CD14-positive monocyte (primary cell): Measurements from ENCODE around the gene IL19. TPM values are rescaled to one million over a fixed set of nuclear protein-coding genes. Genes with fewer than 3 reads are reported as not detected.
A peak's percentile ranks its signal among the peaks of the same experiment; 100 is the strongest.

Source experiments
- DNase-seq, 3 donors: peaks; one replicate each; pipeline ENCODE4 v3.0.0-alpha.2; 2011 to 2022
- H2AFZ ChIP-seq: 2 replicates; pipeline ENCODE4 v1.6.0; 2012; ENCODE audit warnings: mild to moderate bottlenecking, low read depth, low read length, inconsistent platforms; ENCODE audit not compliant: insufficient read depth, poor library complexity, severe bottlenecking
- H3K27ac ChIP-seq, 2 donors: 1 replicate in 1 of 2; 2 replicates in 1 of 2; pipeline ENCODE4 v1.5.1; 2012 to 2013; ENCODE audit warnings: low read length in 2 of 2, control low read depth in 1 of 2, inconsistent platforms in 1 of 2, low read depth in 1 of 2, mild to moderate bottlenecking in 1 of 2
- H3K27me3 ChIP-seq, 2 donors: one replicate each; pipeline versions ENCODE4 v1.6.0 to v1.6.1; 2011 to 2013; ENCODE audit warnings: low read length in 2 of 2; ENCODE audit not compliant: control insufficient read depth in 2 of 2, insufficient read depth in 2 of 2
- H3K36me3 ChIP-seq, 2 donors: replicated peaks in 1 of 2; 1 replicate in 1 of 2; 2 replicates in 1 of 2; pipeline versions ENCODE4 v1.5.1 to v1.6.1; 2012 to 2013; ENCODE audit warnings: low read length in 2 of 2, control low read depth in 1 of 2, inconsistent platforms in 1 of 2, mild to moderate bottlenecking in 1 of 2; ENCODE audit not compliant: insufficient read depth in 2 of 2, control insufficient read depth in 1 of 2
- H3K4me1 ChIP-seq, 2 donors: 1 replicate in 1 of 2; 2 replicates in 1 of 2; pipeline versions ENCODE4 v1.5.1 to v1.6.1; 2012 to 2013; ENCODE audit warnings: low read length in 2 of 2, control low read depth in 1 of 2, inconsistent platforms in 1 of 2, mild to moderate bottlenecking in 1 of 2, moderate library complexity in 1 of 2; ENCODE audit not compliant: insufficient read depth in 2 of 2, control insufficient read depth in 1 of 2
- H3K4me2 ChIP-seq: replicated peaks from 2 replicates; pipeline ENCODE3; 2012; ENCODE audit warnings: low read length, moderate library complexity, mild to moderate bottlenecking; ENCODE audit not compliant: poor library complexity, severe bottlenecking; ENCODE audit errors: extremely low read depth
- H3K4me3 ChIP-seq, 3 experiments: fragments of 200-600 bp in 1 of 3; sonication (generic) in 1 of 3; replicated peaks in 1 of 3; 1 replicate in 2 of 3; 2 replicates in 1 of 3; pipeline ENCODE4 v1.5.1; 2011 to 2013; ENCODE audit warnings: low read length in 3 of 3, mild to moderate bottlenecking in 3 of 3, control low read depth in 2 of 3, low read depth in 2 of 3, inconsistent platforms in 1 of 3, moderate library complexity in 1 of 3
- H3K79me2 ChIP-seq: 2 replicates; pipeline ENCODE4 v1.6.0; 2012; ENCODE audit warnings: mild to moderate bottlenecking, control low read depth, inconsistent platforms, low read length, moderate library complexity; ENCODE audit not compliant: insufficient read depth
- H3K9ac ChIP-seq: 2 replicates; pipeline ENCODE4 v1.6.0; 2017; ENCODE audit warnings: low read length, mild to moderate bottlenecking; ENCODE audit not compliant: insufficient read depth, poor library complexity, severe bottlenecking
- H3K9me3 ChIP-seq, 2 donors: replicated peaks in 1 of 2; 1 replicate in 1 of 2; 2 replicates in 1 of 2; pipeline versions ENCODE4 v1.5.1 to v1.6.1; 2012 to 2013; ENCODE audit warnings: low read length in 2 of 2, control low read depth in 1 of 2; ENCODE audit not compliant: control insufficient read depth in 1 of 2, insufficient read depth in 1 of 2
- H4K20me1 ChIP-seq: 2 replicates; pipeline ENCODE4 v1.6.0; 2012; ENCODE audit warnings: mild to moderate bottlenecking, low read length, control low read depth, moderate library complexity; ENCODE audit not compliant: insufficient read depth
- H3K27ac Mint-ChIP-seq, 7 donors: one replicate each; pipeline ENCODE4 v1.8.0; 2020; ENCODE audit warnings: mild to moderate bottlenecking in 7 of 7, mixed read lengths in 7 of 7, moderate library complexity in 6 of 7, inconsistent platforms in 2 of 7
- H3K27me3 Mint-ChIP-seq, 3 donors: one replicate each; pipeline ENCODE4 v1.8.0; 2021 to 2022; ENCODE audit warnings: low read depth in 3 of 3, mild to moderate bottlenecking in 3 of 3, mixed read lengths in 3 of 3, moderate library complexity in 3 of 3, inconsistent platforms in 1 of 3
- H3K36me3 Mint-ChIP-seq, 2 donors: one replicate each; pipeline ENCODE4 v1.8.0; 2020; ENCODE audit warnings: mixed read lengths in 2 of 2, inconsistent platforms in 1 of 2, mild to moderate bottlenecking in 1 of 2
- H3K4me1 Mint-ChIP-seq: one replicate; pipeline ENCODE4 v1.8.0; 2020; ENCODE audit warnings: mild to moderate bottlenecking, mixed read lengths
- H3K4me3 Mint-ChIP-seq, 2 donors: one replicate each; pipeline ENCODE4 v1.8.0; 2020; ENCODE audit warnings: mild to moderate bottlenecking in 2 of 2, mixed read lengths in 2 of 2, moderate library complexity in 1 of 2
- H3K9me3 Mint-ChIP-seq, 7 donors: one replicate each; pipeline ENCODE4 v1.8.0; 2020 to 2022; ENCODE audit warnings: mixed read lengths in 7 of 7, mild to moderate bottlenecking in 6 of 7, moderate library complexity in 6 of 7, inconsistent platforms in 2 of 7
- CTCF ChIP-seq: fragments of 200-600 bp; IDR thresholded peaks from one replicate; pipeline ENCODE4 v1.8.0; 2022; ENCODE audit warnings: antibody characterized with exemption, mild to moderate bottlenecking
- WGBS: methylation state at CpG from one replicate; pipeline ENCODE4 v1.1.5; 2013; ENCODE audit warnings: missing lambda C conversion rate; ENCODE audit not compliant: insufficient coverage; 5-methylcytosine and 5-hydroxymethylcytosine counted together
- intact Hi-C, 2 donors: fragments of 100-400 bp; cut with micrococcal nuclease; formaldehyde crosslinking; loops; one replicate each; pipeline versions ENCODE4 v1.15.0 to v1.15.1; 2023
- polyA plus RNA-seq, 3 donors: library from polyadenylated mRNA; depleted of rRNA in 1 of 3; unstranded in 2 of 3; stranded (reverse) in 1 of 3; fragments of 300-500 nt in 2 of 3; fragments of >200 nt in 1 of 3; fragmentation: Illumina TruSeq in 2 of 3; gene quantifications; 1 replicate in 2 of 3; 2 replicates in 1 of 3; pipeline ENCODE4 v1.2.3, GENCODE V29; 2012 to 2021

IL19 gene
- polyA plus RNA-seq, 3 donors: 0.41 TPM; not detected in 2

DNA sequence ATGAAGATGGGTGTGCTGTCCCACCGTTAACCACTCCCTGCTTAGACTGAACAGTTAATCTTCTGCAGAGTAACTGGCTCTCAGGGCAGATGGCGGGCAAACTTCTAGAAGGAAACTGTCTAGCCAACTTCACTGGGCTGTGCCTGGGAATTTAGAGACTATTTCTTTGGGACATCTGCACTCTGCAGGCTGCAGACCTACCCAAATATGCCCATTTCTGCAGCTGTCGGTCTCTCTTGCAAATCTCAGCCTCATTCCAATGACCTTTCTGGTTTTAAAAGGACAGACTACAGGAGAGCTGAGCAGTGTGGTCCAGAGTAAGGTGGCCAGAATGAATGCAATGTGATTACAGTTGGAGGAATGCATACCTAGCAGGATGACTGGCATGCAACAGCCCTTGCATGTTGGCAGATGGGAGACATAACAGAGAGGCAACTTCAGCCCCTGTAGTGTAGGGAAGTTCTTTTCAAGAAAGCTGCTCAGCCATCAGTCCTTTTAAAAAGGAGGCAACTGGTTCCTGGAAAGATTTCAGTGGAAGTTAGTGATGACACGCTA is 68.5 kb downstream of the IL19 start:
- Histone ChIP-seq H3K4me3 (no peak overlapping the region), H3K4me2 (no peak overlapping the region), H4K20me1 (no peaks in the 10 kb centered on the region), H3K36me3 (no peaks in the 10 kb centered on the region), H3K4me1 (peaks cover 15 to 18% of the 10 kb centered on the region in 2 donors), H3K9ac (no peak overlapping the region), H3K79me2 (no peaks in the 10 kb centered on the region), H3K27me3 (no peaks in the 10 kb centered on the region), H2AFZ (no peak overlapping the region), H3K9me3 (no peaks in the 10 kb centered on the region), H3K27ac (no peak overlapping the region)
- DNase-seq: no peak
- Mint-ChIP-seq H3K4me3 (no peak overlapping the region), H3K27me3 (peaks cover 2 to 12% (median 2%) of the 10 kb centered on the region in 3 donors), H3K4me1 (peaks cover 15% of the 10 kb centered on the region), H3K27ac (peak overlapping the region in 1 of 7 donors; percentile 13), H3K9me3 (no peaks in the 10 kb centered on the region), H3K36me3 (no peaks in the 10 kb centered on the region)
- intact Hi-C loops: loop anchor here in 1 of 2 donors (10.0 kb wide), 1 partner anchor 64 kb away; the partner anchor contains the start of genes IL10 and IL19
- 94% methylated on average over 2 of the region's 4 CpGs for WGBS
- no peak for TF ChIP-seq CTCF

DNA sequence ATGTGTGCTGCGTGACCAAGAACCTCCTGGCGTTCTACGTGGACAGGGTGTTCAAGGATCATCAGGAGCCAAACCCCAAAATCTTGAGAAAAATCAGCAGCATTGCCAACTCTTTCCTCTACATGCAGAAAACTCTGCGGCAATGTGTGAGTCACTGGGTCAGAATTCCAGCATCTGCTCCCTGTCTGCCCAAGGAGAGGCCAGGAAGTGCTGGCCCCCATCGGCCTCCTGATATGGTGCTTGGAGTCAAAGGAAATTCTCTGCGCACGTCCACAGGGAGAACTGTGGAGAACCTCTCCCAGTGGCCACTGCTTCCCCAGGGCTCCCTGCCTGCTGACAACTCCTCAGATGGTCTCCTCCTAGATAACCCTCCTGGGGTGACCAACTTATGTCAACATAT is 69.3 kb downstream of the IL19 start:
- Histone ChIP-seq H3K4me1 (peaks cover 7 to 11% of the 10 kb centered on the region in 2 donors), H3K27me3 (no peaks in the 10 kb centered on the region), H2AFZ (no peak overlapping the region), H3K9me3 (no peaks in the 10 kb centered on the region), H4K20me1 (no peaks in the 10 kb centered on the region), H3K4me3 (no peak overlapping the region), H3K79me2 (no peaks in the 10 kb centered on the region), H3K36me3 (no peaks in the 10 kb centered on the region), H3K9ac (no peak overlapping the region), H3K4me2 (no peak overlapping the region), H3K27ac (no peak overlapping the region)
- no peaks in the 10 kb centered on the region for H3K9me3 Mint-ChIP-seq
- H3K27me3 Mint-ChIP-seq: peaks cover 2 to 13% (median 2%) of the 10 kb centered on the region in 3 donors
- TF ChIP-seq CTCF: no peak
- no peaks in the 10 kb centered on the region for H3K36me3 Mint-ChIP-seq
- DNase-seq: no peak
- WGBS: 100% methylated on average over 5 of the region's 7 CpGs
- H3K4me3 Mint-ChIP-seq: no peak overlapping the region
- H3K27ac Mint-ChIP-seq: no peak overlapping the region
- intact Hi-C loops: loop anchor here in 1 of 2 donors (10.0 kb wide), 1 partner anchor 65 kb away; the partner anchor contains the start of genes IL10 and IL19
- peaks cover 7% of the 10 kb centered on the region for H3K4me1 Mint-ChIP-seq
